Right atrium auricular region (tissue), 2 donors: ENCODE results near the gene SLC26A6. TPM values are rescaled to one million over a fixed set of nuclear protein-coding genes. Genes with fewer than 3 reads are reported as not detected.

ENCODE experiments used
- DNase-seq: peaks from one replicate; pipeline ENCODE4 v3.0.0-alpha.2; 2019; ENCODE audit warnings: low spot score
- H3K27ac ChIP-seq, 2 donors: fragments of 200-600 bp; sonication (generic); 1 replicate in 1 of 2; 2 replicates in 1 of 2; pipeline ENCODE4 v1.5.1; 2016 to 2019
- H3K27me3 ChIP-seq, 2 donors: fragments of 200-600 bp; sonication (generic); one replicate each; pipeline versions ENCODE4 v1.5.1 to v1.6.0; 2017 to 2019
- H3K36me3 ChIP-seq: fragments of 200-600 bp; sonication (generic); one replicate; pipeline ENCODE4 v1.5.1; 2016
- H3K4me1 ChIP-seq, 2 donors: fragments of 200-600 bp; sonication (generic); one replicate each; pipeline versions ENCODE4 v1.5.1 to v1.6.0; 2017 to 2019
- H3K4me3 ChIP-seq, 2 donors: fragments of 200-600 bp; sonication (generic); 1 replicate in 1 of 2; 2 replicates in 1 of 2; pipeline ENCODE4 v1.5.1; 2017 to 2019; ENCODE audit warnings: mild to moderate bottlenecking in 1 of 2, moderate library complexity in 1 of 2
- H3K9me3 ChIP-seq, 2 donors: fragments of 200-600 bp; sonication (generic); one replicate each; pipeline ENCODE4 v1.5.1; 2019
- CTCF ChIP-seq, 2 donors: fragments of 200-600 bp; sonication (generic); IDR thresholded peaks; one replicate each; pipeline ENCODE4 v1.5.1; 2019; ENCODE audit warnings: antibody characterized with exemption in 2 of 2
- total RNA-seq, 2 donors: library from RNA; depleted of rRNA; stranded (reverse); fragments of >200 nt; gene quantifications; one replicate each; pipeline ENCODE4 v1.1.0, GENCODE V29; 2016

Gene SLC26A6
- total RNA-seq, 2 donors from 2014 or later, result 9.6 to 10.1 TPM

DNA sequence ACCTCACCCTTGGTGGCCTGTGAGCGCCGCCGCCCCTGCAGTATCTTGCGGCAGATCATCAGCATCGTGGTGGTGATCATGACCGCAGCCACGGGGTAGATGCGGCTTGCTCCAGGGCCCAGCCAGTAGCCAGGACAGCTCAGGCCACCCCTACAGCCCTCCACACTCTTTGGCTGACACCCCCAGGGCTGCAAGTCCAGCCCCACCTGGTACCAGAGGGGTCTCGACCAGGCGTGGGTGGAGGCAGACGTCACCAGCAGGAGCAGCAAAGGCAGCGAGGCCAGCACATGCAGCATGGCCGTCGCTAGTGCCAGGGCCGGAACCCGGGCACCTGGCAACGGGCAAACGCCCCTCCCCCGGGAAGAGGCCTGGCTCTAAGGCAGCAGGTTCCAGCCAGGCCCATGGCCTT lies 13.8 kb downstream of the SLC26A6 start, which contains the start of gene TMEM89:
TMEM89 (minus strand) TSS at position 309 of the 409 bp plus-strand sequence; CDS start at position 296, 13 bp downstream.
- no peaks in the 10 kb centered on the region for H3K4me1 ChIP-seq
- no peak within 1 kb of the TSS for H3K4me3 ChIP-seq
- no peak within 1 kb of the TSS for H3K27ac ChIP-seq
- peaks cover 4% of the 10 kb centered on the region for H3K36me3 ChIP-seq
- no peak for DNase-seq
- no peak for TF ChIP-seq CTCF (IDR thresholded peaks at IDR 0.05)
- no peaks in the 10 kb centered on the region for H3K27me3 ChIP-seq
- H3K9me3 ChIP-seq, result peaks cover 0 to 20% of the 10 kb centered on the region in 2 donors

- no peak for DNase-seq
- no peak for TF ChIP-seq CTCF (IDR thresholded peaks at IDR 0.05)
These were observed 15.4 kb downstream of the SLC26A6 start for GRCh38 chr3:48619541-48620524.

GRCh38 chr3:48617559-48617958 lies 17.7 kb downstream of the SLC26A6 start:
- TF ChIP-seq CTCF (IDR thresholded peaks at IDR 0.05), result no peak
- DNase-seq, result no peak
- no peaks in the 10 kb centered on the region for H3K36me3 ChIP-seq
- H3K27ac ChIP-seq, result no peak overlapping the region
- H3K4me1 ChIP-seq, result no peaks in the 10 kb centered on the region
- peaks cover 0 to 20% of the 10 kb centered on the region in 2 donors for H3K9me3 ChIP-seq
- no peaks in the 10 kb centered on the region for H3K27me3 ChIP-seq
- no peak overlapping the region for H3K4me3 ChIP-seq

More at GRCh38 chr3:48619541-48620524, 15.4 kb downstream of the SLC26A6 start:
- no peak overlapping the region for H3K27ac ChIP-seq
- peaks cover 0 to 20% of the 10 kb centered on the region in 2 donors for H3K9me3 ChIP-seq
- H3K27me3 ChIP-seq, result no peaks in the 10 kb centered on the region
- H3K4me1 ChIP-seq, result no peaks in the 10 kb centered on the region
- H3K36me3 ChIP-seq, result no peaks in the 10 kb centered on the region
- H3K4me3 ChIP-seq, result no peak overlapping the region

DNA sequence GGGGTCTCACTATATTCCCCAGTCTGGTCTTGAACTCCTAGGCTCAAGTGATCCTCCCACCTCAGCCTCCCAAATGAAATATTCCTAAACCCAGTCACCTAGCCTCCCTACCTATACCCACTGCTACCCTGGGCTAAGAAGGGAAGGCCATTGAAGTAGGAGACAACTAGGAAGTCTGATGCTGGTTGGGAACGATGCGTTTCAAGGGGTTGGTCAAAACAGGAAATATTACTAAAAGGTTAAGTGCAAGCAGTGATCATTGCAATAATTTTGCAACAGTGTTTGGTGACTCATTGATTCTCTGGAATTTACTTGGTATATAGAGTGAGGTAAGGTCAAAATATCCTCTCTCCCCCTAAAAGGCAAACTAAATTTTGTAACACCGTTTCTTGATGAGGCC lies 21.2 kb downstream of the SLC26A6 start:
- DNase-seq, result no peak
- Histone ChIP-seq H3K4me3 (no peak overlapping the region), H3K36me3 (no peaks in the 10 kb centered on the region), H3K4me1 (peaks cover 0 to 5% of the 10 kb centered on the region in 2 donors), H3K9me3 (peaks cover 0 to 20% of the 10 kb centered on the region in 2 donors), H3K27me3 (no peaks in the 10 kb centered on the region), H3K27ac (no peak overlapping the region)
- no peak for TF ChIP-seq CTCF (IDR thresholded peaks at IDR 0.05)

GRCh38 chr3:48612309-48612708 lies 23.0 kb downstream of the SLC26A6 start:
- Histone ChIP-seq H3K27ac (no peak overlapping the region), H3K4me3 (no peak overlapping the region), H3K27me3 (no peaks in the 10 kb centered on the region), H3K4me1 (peaks cover 0 to 18% of the 10 kb centered on the region in 2 donors), H3K36me3 (no peaks in the 10 kb centered on the region), H3K9me3 (peaks cover 0 to 7% of the 10 kb centered on the region in 2 donors)
- no peak for DNase-seq
- TF ChIP-seq CTCF (IDR thresholded peaks at IDR 0.05), result no peak
